ENCODE data around the gene ADAM11. TPM values are rescaled to one million over a fixed set of nuclear protein-coding genes. Genes with fewer than 3 reads are reported as not detected.

ADAM11 gene
- total and polyA plus RNA-seq, 2 of the 13 experiments (the other 11 are each of a cell fraction or from before 2014, with no cell fraction given) = 0.38 to 0.91 TPM

- TF ChIP-seq TCF12 (IDR thresholded peaks at IDR 0.05) (no peak), TCF12 (CRISPR knock-in tag; IDR thresholded peaks at IDR 0.05) (0 out of 2 replicates have a peak, but pooled peaks have one; percentile 41), IKZF5 (CRISPR knock-in tag; IDR thresholded peaks at IDR 0.05) (no peak), SMAD1 (CRISPR knock-in tag; IDR thresholded peaks at IDR 0.05; ENCODE audit: borderline replicate concordance, low read depth) (no peak), FOXO1 (CRISPR knock-in tag; IDR thresholded peaks at IDR 0.05) (peak; percentile 19; the same call in 1 of the 2 replicates), ATM (IDR thresholded peaks at IDR 0.05; ENCODE audit: borderline replicate concordance) (no peak), TOE1 (CRISPR knock-in tag; IDR thresholded peaks at IDR 0.05) (no peak), NFIC (IDR thresholded peaks at IDR 0.05; ENCODE audit: low read length) (no peak), FOXP4 (CRISPR knock-in tag; IDR thresholded peaks at IDR 0.05) (no peak), TFDP1 (CRISPR knock-in tag; IDR thresholded peaks at IDR 0.05; ENCODE audit: borderline replicate concordance) (no peak), ZNF282 (IDR thresholded peaks at IDR 0.05; ENCODE audit: partially characterized antibody) (no peak), ZNF556 (CRISPR knock-in tag; IDR thresholded peaks at IDR 0.05; ENCODE audit: borderline replicate concordance) (no peak), ZNF563 (CRISPR knock-in tag; IDR thresholded peaks at IDR 0.05) (0 out of 2 replicates have a peak, but pooled peaks have one; percentile 36), GPN1 (CRISPR knock-in tag; IDR thresholded peaks at IDR 0.05; ENCODE audit: borderline replicate concordance) (no peak), ZNF670 (CRISPR knock-in tag; IDR thresholded peaks at IDR 0.05; ENCODE audit: borderline replicate concordance) (no peak), SOX5 (CRISPR knock-in tag; IDR thresholded peaks at IDR 0.05; ENCODE audit: borderline replicate concordance) (no peak), ZNF292 (CRISPR knock-in tag; IDR thresholded peaks at IDR 0.05; ENCODE audit: borderline replicate concordance, low read depth) (no peak), SAFB2 (CRISPR knock-in tag; IDR thresholded peaks at IDR 0.05; ENCODE audit: borderline replicate concordance, low read depth) (0 out of 2 replicates have a peak, but pooled peaks have one; percentile 24), HBP1 (CRISPR knock-in tag; IDR thresholded peaks at IDR 0.05; ENCODE audit: low read depth) (peak; percentile 37; the same call in 1 of the 2 replicates), POLR2A (IDR thresholded peaks at IDR 0.05; ENCODE audit: insufficient read depth in 1 of 2, low read depth in 2 of 2, low read length in 2 of 2) (no peak), CC2D1A (CRISPR knock-in tag; IDR thresholded peaks at IDR 0.05) (no peak), SP1 (IDR thresholded peaks at IDR 0.05) (no peak), SP1 (CRISPR knock-in tag; IDR thresholded peaks at IDR 0.05) (no peak)
Measured at GRCh38 chr17:44775838-44776621, 17.2 kb downstream of the ADAM11 start (continued).
